Naive thymus-derived CD8-positive, alpha-beta T cell (primary cell): ENCODE results near the gene SHH. TPM values are rescaled to one million over a fixed set of nuclear protein-coding genes. Genes with fewer than 3 reads are reported as not detected.
A peak's percentile ranks its signal among the peaks of the same experiment; 100 is the strongest.
"Not testable (repeated sequence)": the region's sequence is repeated elsewhere in the genome, so short reads cannot be mapped to it uniquely, and the experiment has no call there.

Experiments
- ATAC-seq, 2 donors: fragments of 150-1000 bp; cut with Tn5 transposase in 1 of 2; sonication (Bioruptor Pico), chemical (Tn5 transposase) in 1 of 2; 1 replicate in 1 of 2; 2 replicates in 1 of 2; pipeline ENCODE4 v1.10.0; 2021; ENCODE audit warnings: mild to moderate bottlenecking in 2 of 2, moderate library complexity in 2 of 2
- POLR2A ChIA-PET: fragments of 350-600 bp; sonication (Branson Sonifier 250); formaldehyde crosslinking; loops from one replicate; lab custom pipeline; 2021; ENCODE audit warnings: antibody characterized with exemption; lab: Charles Lee
- DNase-seq, 10 donors: peaks; one replicate each; pipeline versions ENCODE4 v3.0.0 to v3.0.0-alpha.2; 2020 to 2022
- H3K27ac Mint-ChIP-seq, 10 donors: one replicate each; pipeline ENCODE4 v1.8.0; 2020 to 2022; ENCODE audit warnings: mild to moderate bottlenecking in 10 of 10, mixed read lengths in 10 of 10, moderate library complexity in 4 of 10, inconsistent platforms in 1 of 10
- H3K27me3 Mint-ChIP-seq, 5 donors: one replicate each; pipeline ENCODE4 v1.8.0; 2021 to 2022; ENCODE audit warnings: mixed read lengths in 5 of 5
- H3K36me3 Mint-ChIP-seq, 3 donors: one replicate each; pipeline ENCODE4 v1.8.0; 2020 to 2022; ENCODE audit warnings: mixed read lengths in 3 of 3, mild to moderate bottlenecking in 2 of 3, inconsistent platforms in 1 of 3
- H3K4me1 Mint-ChIP-seq, 4 donors: one replicate each; pipeline ENCODE4 v1.8.0; 2021 to 2022; ENCODE audit warnings: mixed read lengths in 4 of 4
- H3K4me3 Mint-ChIP-seq, 10 donors: one replicate each; pipeline ENCODE4 v1.8.0; 2020 to 2022; ENCODE audit warnings: mild to moderate bottlenecking in 10 of 10, mixed read lengths in 10 of 10, moderate library complexity in 6 of 10, inconsistent platforms in 1 of 10
- H3K9me3 Mint-ChIP-seq, 9 donors: one replicate each; pipeline ENCODE4 v1.8.0; 2020 to 2022; ENCODE audit warnings: mixed read lengths in 9 of 9, mild to moderate bottlenecking in 3 of 9, inconsistent platforms in 1 of 9, moderate library complexity in 1 of 9
- polyA plus RNA-seq, 3 donors: library from polyadenylated mRNA; unstranded; fragments of 300-500 nt; fragmentation: Illumina TruSeq; gene quantifications; one replicate each; pipeline ENCODE4 v1.2.3, GENCODE V29; 2021
- total RNA-seq, 8 experiments: library from RNA in 2 of 8; stranded (reverse) in 2 of 8; gene quantifications; one replicate each; pipeline ENCODE4 v1.2.3 and lab custom pipeline; 2021 to 2026

Gene SHH
- total and polyA plus RNA-seq, 5 experiments from 2014 or later, result 0.11 TPM; not detected in 4

GRCh38 chr7:155824227-155824886, 12.1 kb upstream of the SHH start:
- POLR2A ChIA-PET, result no interaction called here
- H3K4me3 Mint-ChIP-seq, result no peak overlapping the region

GRCh38 chr7:155821851-155822250, 9.6 kb upstream of the SHH start:
- Mint-ChIP-seq H3K27ac (no peak overlapping the region), H3K36me3 (no peaks in the 10 kb centered on the region), H3K9me3 (peaks cover 0 to 2% (median 0%) of the 10 kb centered on the region in 9 donors), H3K4me1 (no peaks in the 10 kb centered on the region), H3K27me3 (peaks cover 5 to 43% (median 22%) of the 10 kb centered on the region in 5 donors), H3K4me3 (no peak overlapping the region)
- POLR2A ChIA-PET, result no interaction called here
- ATAC-seq (no peak), DNase-seq (peak in 1 of 10 donors; percentile 26)

More at GRCh38 chr7:155824227-155824886, 12.1 kb upstream of the SHH start:
- Mint-ChIP-seq H3K27me3 (peaks cover 5 to 43% (median 29%) of the 10 kb centered on the region in 5 donors), H3K36me3 (no peaks in the 10 kb centered on the region), H3K4me1 (no peaks in the 10 kb centered on the region), H3K27ac (no peak overlapping the region), H3K9me3 (no peaks in the 10 kb centered on the region)
- ATAC-seq (no peak), DNase-seq (peak in 1 of 10 donors; percentile 35)

GRCh38 chr7:155820788-155821187, 8.5 kb upstream of the SHH start:
- ATAC-seq, result no peak
- H3K36me3 Mint-ChIP-seq, result no peaks in the 10 kb centered on the region
- POLR2A ChIA-PET, result no interaction called here
- peaks cover 3 to 35% (median 23%) of the 10 kb centered on the region in 5 donors for H3K27me3 Mint-ChIP-seq
- H3K9me3 Mint-ChIP-seq, result peaks cover 0 to 2% (median 0%) of the 10 kb centered on the region in 9 donors
- H3K4me1 Mint-ChIP-seq, result peaks cover 0 to under 1% (median 0%) of the 10 kb centered on the region in 4 donors
- peak in 1 of 10 donors; percentile 45 for DNase-seq
- peak overlapping the region in 2 of 10 donors; percentile 7 to 57 for H3K27ac Mint-ChIP-seq
- no peak overlapping the region for H3K4me3 Mint-ChIP-seq

GRCh38 chr7:155820246-155820645, 8.0 kb upstream of the SHH start:
- peaks cover 6 to 35% (median 25%) of the 10 kb centered on the region in 5 donors for H3K27me3 Mint-ChIP-seq
- no peaks in the 10 kb centered on the region for H3K36me3 Mint-ChIP-seq
- H3K9me3 Mint-ChIP-seq, result peaks cover 0 to 2% (median 0%) of the 10 kb centered on the region in 9 donors
- DNase-seq, result peak in 1 of 10 donors; percentile 45
- POLR2A ChIA-PET, result no interaction called here
- H3K4me3 Mint-ChIP-seq, result no peak overlapping the region
- no peak overlapping the region for H3K27ac Mint-ChIP-seq
- H3K4me1 Mint-ChIP-seq, result peaks cover 4 to 6% (median 5%) of the 10 kb centered on the region in 4 donors
- no peak for ATAC-seq

- Mint-ChIP-seq H3K36me3 (no peaks in the 10 kb centered on the region), H3K4me1 (peaks cover 4 to 8% (median 5%) of the 10 kb centered on the region in 4 donors), H3K4me3 (no peak overlapping the region), H3K27ac (no peak overlapping the region), H3K27me3 (peaks cover 7 to 37% (median 23%) of the 10 kb centered on the region in 5 donors), H3K9me3 (peaks cover 0 to 2% (median 0%) of the 10 kb centered on the region in 9 donors)
- no peak for ATAC-seq
- POLR2A ChIA-PET, result no interaction called here
- DNase-seq, result no peak
Measured at GRCh38 chr7:155819186-155819585, 6.9 kb upstream of the SHH start.

GRCh38 chr7:155818820-155819168, 6.5 kb upstream of the SHH start:
- POLR2A ChIA-PET, result no interaction called here
- DNase-seq (no peak), ATAC-seq (no peak)
- Mint-ChIP-seq H3K27me3 (peaks cover 8 to 40% (median 25%) of the 10 kb centered on the region in 5 donors), H3K9me3 (peaks cover 0 to 2% (median 0%) of the 10 kb centered on the region in 9 donors), H3K4me3 (no peak overlapping the region), H3K36me3 (peaks cover 0 to under 1% (median 0%) of the 10 kb centered on the region in 3 donors), H3K27ac (no peak overlapping the region), H3K4me1 (peaks cover 4 to 8% (median 5%) of the 10 kb centered on the region in 4 donors)

- Mint-ChIP-seq H3K27me3 (peaks cover 11 to 43% (median 27%) of the 10 kb centered on the region in 5 donors), H3K9me3 (peaks cover 0 to 2% (median 0%) of the 10 kb centered on the region in 9 donors), H3K27ac (no peak overlapping the region), H3K4me3 (no peak overlapping the region), H3K36me3 (peaks cover 0 to 2% (median 0%) of the 10 kb centered on the region in 3 donors), H3K4me1 (peaks cover 4 to 8% (median 5%) of the 10 kb centered on the region in 4 donors)
- POLR2A ChIA-PET, result no interaction called here
- peak in 1 of 10 donors; percentile 50 for DNase-seq
- no peak for ATAC-seq
Measured at GRCh38 chr7:155818154-155818819, 6.0 kb upstream of the SHH start.

GRCh38 chr7:155817515-155817914, 5.3 kb upstream of the SHH start:
- ATAC-seq, POLR2A ChIA-PET, H3K36me3 Mint-ChIP-seq, H3K4me1 Mint-ChIP-seq, H3K27ac Mint-ChIP-seq, H3K9me3 Mint-ChIP-seq, H3K4me3 Mint-ChIP-seq: not testable (repeated sequence)
- peaks cover 16 to 47% (median 30%) of the 10 kb centered on the region in 5 donors for H3K27me3 Mint-ChIP-seq
- peak in 1 of 10 donors; percentile 52 for DNase-seq

- H3K4me3 Mint-ChIP-seq, result no peak overlapping the region
- ATAC-seq (no peak), DNase-seq (peak in 1 of 10 donors; percentile 52)
- POLR2A ChIA-PET, result no interaction called here
- peaks cover 16 to 52% (median 28%) of the 10 kb centered on the region in 5 donors for H3K27me3 Mint-ChIP-seq
- H3K9me3 Mint-ChIP-seq, result peaks cover 0 to 2% (median 0%) of the 10 kb centered on the region in 9 donors
- peaks cover 0 to 2% (median 0%) of the 10 kb centered on the region in 3 donors for H3K36me3 Mint-ChIP-seq
- H3K27ac Mint-ChIP-seq, result no peak overlapping the region
- H3K4me1 Mint-ChIP-seq, result peaks cover 7 to 12% (median 10%) of the 10 kb centered on the region in 4 donors
Measured at GRCh38 chr7:155816996-155817395, 4.7 kb upstream of the SHH start.

- DNase-seq (no peak), ATAC-seq (no peak)
- peaks cover 0 to 2% (median 0%) of the 10 kb centered on the region in 3 donors for H3K36me3 Mint-ChIP-seq
- peaks cover 17 to 60% (median 32%) of the 10 kb centered on the region in 5 donors for H3K27me3 Mint-ChIP-seq
- H3K4me3 Mint-ChIP-seq, result no peak overlapping the region
- POLR2A ChIA-PET, result no interaction called here
- H3K9me3 Mint-ChIP-seq, result peaks cover 0 to 2% (median 0%) of the 10 kb centered on the region in 9 donors
- peaks cover 11 to 20% (median 15%) of the 10 kb centered on the region in 4 donors for H3K4me1 Mint-ChIP-seq
- H3K27ac Mint-ChIP-seq, result no peak overlapping the region
Measured at GRCh38 chr7:155816192-155816508, 3.9 kb upstream of the SHH start.

GRCh38 chr7:155815332-155816191, 3.3 kb upstream of the SHH start:
- peak overlapping the region in 1 of 10 donors; percentile 37 for H3K27ac Mint-ChIP-seq
- H3K9me3 Mint-ChIP-seq, result peaks cover 0 to 2% (median 0%) of the 10 kb centered on the region in 9 donors
- DNase-seq, result peak; percentile 48 to 76 (median 62)
- H3K4me1 Mint-ChIP-seq, result peaks cover 13 to 24% (median 17%) of the 10 kb centered on the region in 4 donors
- H3K4me3 Mint-ChIP-seq, result peak overlapping the region in 6 of 10 donors; percentile 0 to 63 (median 30)
- peaks cover 22 to 64% (median 38%) of the 10 kb centered on the region in 5 donors for H3K27me3 Mint-ChIP-seq
- peaks cover 0 to 2% (median 0%) of the 10 kb centered on the region in 3 donors for H3K36me3 Mint-ChIP-seq
- POLR2A ChIA-PET, result no interaction called here
- peak; percentile 80 to 91 for ATAC-seq
